AG04449 (cell line): ENCODE results near the gene CLN6.

Experiments
- CTCF ChIA-PET: fragments of 350-600 bp; formaldehyde crosslinking; extraction: SDS; loops from one replicate; lab custom pipeline; 2021; ENCODE audit warnings: antibody characterized with exemption; lab: Yijun Ruan, JAX
- POLR2A ChIA-PET: fragments of 400-600, 350-600 bp; formaldehyde crosslinking; extraction: SDS; loops from one replicate; lab custom pipeline; 2020; ENCODE audit warnings: antibody characterized with exemption, inconsistent platforms; lab: Yijun Ruan, JAX
- DNase-seq: peaks from one replicate; pipeline ENCODE4 v3.0.0-alpha.2; 2010; ENCODE audit warnings: low read depth, low spot score
- H3K4me3 ChIP-seq: 2 replicates; pipeline ENCODE4 v1.5.1; 2011; ENCODE audit warnings: low read depth, mild to moderate bottlenecking, control low read depth, low read length
- TF ChIP-seq, protein P1 (sequence below): IDR thresholded peaks from one replicate; pipeline ENCODE4 v1.5.1; 2011; ENCODE audit warnings: mild to moderate bottlenecking, moderate library complexity, low read length, control low read depth, inconsistent platforms; ENCODE audit not compliant: insufficient read depth; ENCODE audit errors: missing control alignments

CLN6 gene

DNA sequence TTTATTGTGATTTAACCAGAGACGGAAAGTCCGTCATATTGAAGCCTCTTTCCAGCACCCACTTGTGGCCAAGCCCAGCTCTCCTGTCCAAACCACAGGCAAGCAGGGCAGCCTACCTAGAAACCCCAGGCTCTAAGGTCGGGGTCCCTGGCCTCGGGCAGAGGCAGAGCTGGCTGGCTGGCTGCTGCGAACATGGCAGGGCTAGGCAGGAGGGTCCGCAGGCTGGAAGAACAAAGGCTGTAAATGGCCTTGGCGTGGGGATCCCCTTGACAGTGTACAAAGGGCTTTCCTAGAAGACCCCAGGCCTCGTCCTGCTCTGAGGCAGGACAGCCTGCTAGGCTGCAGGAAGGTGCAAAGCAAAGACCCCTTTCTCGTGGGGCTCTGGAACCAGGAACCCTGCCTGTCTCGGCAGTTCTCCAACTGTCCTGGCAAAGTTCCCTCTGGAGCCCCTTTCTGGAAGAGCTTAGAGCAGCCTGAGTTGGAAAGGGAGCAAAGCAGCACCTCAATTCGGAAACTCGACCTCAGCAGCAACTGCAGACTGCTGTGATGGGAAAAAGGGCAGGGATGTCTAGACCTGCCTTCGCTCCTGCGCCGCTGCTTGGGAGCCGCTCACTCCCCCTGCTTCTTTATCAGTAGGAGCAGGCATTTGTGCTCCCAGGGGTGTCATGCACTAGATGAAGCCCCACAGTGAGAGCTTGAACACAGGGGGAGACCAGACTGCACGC is 32.9 kb downstream of the CLN6 start:
- TF ChIP-seq, protein P1, sequence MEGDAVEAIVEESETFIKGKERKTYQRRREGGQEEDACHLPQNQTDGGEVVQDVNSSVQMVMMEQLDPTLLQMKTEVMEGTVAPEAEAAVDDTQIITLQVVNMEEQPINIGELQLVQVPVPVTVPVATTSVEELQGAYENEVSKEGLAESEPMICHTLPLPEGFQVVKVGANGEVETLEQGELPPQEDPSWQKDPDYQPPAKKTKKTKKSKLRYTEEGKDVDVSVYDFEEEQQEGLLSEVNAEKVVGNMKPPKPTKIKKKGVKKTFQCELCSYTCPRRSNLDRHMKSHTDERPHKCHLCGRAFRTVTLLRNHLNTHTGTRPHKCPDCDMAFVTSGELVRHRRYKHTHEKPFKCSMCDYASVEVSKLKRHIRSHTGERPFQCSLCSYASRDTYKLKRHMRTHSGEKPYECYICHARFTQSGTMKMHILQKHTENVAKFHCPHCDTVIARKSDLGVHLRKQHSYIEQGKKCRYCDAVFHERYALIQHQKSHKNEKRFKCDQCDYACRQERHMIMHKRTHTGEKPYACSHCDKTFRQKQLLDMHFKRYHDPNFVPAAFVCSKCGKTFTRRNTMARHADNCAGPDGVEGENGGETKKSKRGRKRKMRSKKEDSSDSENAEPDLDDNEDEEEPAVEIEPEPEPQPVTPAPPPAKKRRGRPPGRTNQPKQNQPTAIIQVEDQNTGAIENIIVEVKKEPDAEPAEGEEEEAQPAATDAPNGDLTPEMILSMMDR, result no peak
- CTCF ChIA-PET, result interaction anchor here (1.0 to 3.8 kb wide), 3 partner anchors 10 to 334 kb away, joined by 3 to 21 read pairs (median 5); no protein-coding TSS in a partner anchor
- H3K4me3 ChIP-seq, result no peak overlapping the region
- no peak for DNase-seq
- POLR2A ChIA-PET, result no interaction called here

DNA sequence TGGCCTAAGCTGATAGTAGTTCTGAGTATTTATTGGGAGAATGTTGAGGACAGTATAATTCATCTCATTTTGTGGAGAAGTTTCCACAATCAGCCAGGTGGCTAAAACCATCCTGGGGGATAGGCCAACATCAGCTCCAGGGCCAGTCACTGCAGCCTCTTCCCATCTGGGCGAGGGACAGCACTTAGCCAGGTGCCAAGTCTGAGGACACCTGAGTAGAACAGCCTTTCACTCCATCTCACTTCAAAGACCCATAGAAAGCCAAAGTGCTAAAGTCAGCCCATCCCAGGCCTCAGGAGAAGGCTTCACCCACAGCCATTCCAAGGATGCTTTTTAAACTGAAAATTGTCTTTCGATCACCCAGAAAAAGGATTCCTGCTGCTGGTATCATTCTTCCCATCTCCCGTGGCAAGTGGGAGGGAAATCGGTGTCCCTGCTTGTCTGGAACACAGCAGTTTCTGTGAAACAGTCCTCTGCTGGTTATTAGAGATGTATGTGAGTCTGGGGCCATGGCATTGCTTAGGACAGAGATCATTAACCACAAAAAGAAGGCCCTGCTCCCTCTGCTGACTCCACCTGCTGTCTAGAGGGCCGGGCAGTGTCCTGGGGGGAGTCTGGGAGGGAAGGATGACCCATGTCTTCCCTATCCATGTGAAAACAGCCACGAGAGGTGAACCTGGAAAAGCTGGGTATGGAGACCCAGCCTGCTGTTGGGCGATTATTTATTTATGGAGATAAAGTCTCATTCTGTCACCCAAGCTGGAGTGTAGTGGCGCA is 34.0 kb downstream of the CLN6 start:
- POLR2A ChIA-PET, result no interaction called here
- no peak overlapping the region for H3K4me3 ChIP-seq
- no peak for DNase-seq
- CTCF ChIA-PET, result interaction anchor here (0.8 to 3.8 kb wide), 5 partner anchors 10 to 333 kb away, joined by 3 to 21 read pairs (median 3); no protein-coding TSS in a partner anchor
- TF ChIP-seq, protein P1, result no peak

DNA sequence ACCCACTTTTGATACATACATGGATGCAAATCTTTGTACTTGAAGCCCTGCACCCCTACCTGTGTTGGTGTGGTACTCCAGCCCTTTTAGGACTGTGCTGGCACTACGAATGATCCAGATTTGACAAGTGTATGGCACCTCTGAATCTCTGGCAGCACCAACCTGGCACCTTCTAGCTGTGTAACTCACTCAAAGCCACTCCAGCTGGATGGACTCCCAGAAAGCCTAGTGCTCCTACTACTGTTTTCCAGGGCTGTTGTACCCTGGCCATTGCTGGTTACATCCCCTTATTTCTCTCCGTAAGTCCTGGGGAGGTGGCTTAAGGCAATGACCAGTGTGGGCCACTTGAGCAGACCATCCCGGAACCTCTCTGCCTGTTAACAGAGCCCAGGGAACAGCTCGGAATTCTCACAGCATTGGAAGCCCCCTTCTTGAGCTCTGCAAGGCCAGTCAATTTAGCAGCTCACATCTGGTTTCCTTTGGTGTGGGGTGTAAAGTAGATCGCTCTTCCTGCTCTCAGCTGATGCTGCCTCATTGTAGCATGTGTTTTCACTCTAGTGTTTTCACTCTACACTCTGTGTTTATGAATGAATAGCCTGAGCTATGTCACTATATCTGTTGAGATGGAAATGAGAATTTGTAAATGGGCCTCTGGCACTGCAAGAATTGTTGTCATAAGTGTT is 36.6 kb downstream of the CLN6 start:
- DNase-seq, result no peak
- TF ChIP-seq, protein P1, result no peak
- CTCF ChIA-PET, result interaction anchor here (0.6 to 1.4 kb wide), 2 partner anchors 17 to 18 kb away, joined by 3 to 5 read pairs; no protein-coding TSS in a partner anchor
- no peak overlapping the region for H3K4me3 ChIP-seq
- POLR2A ChIA-PET, result no interaction called here

DNA sequence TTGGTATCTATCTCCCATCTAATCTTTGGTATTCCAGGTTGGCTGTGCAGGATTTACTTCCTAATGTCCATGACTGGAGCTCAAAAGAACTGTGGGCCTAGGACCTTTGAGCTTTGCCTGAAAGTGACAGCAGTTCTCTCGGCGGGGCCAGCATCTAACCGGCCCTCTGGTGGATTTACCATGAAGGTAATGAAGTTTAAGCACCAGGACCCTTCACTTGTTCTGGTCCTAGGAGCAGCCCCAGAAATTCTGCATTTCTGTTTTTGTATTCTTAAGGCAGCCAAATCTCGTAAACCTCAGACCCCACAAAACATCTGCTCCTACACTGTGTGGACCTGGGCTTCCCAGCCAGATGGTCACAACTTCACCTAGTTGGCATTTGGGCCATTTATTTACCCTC is 37.4 kb downstream of the CLN6 start:
- CTCF ChIA-PET, result interaction anchor here (1.0 to 2.5 kb wide), 2 partner anchors 9 to 329 kb away, joined by 3 to 16 read pairs; no protein-coding TSS in a partner anchor
- POLR2A ChIA-PET, result no interaction called here
- no peak overlapping the region for H3K4me3 ChIP-seq
- TF ChIP-seq, protein P1, result no peak
- no peak for DNase-seq

DNA sequence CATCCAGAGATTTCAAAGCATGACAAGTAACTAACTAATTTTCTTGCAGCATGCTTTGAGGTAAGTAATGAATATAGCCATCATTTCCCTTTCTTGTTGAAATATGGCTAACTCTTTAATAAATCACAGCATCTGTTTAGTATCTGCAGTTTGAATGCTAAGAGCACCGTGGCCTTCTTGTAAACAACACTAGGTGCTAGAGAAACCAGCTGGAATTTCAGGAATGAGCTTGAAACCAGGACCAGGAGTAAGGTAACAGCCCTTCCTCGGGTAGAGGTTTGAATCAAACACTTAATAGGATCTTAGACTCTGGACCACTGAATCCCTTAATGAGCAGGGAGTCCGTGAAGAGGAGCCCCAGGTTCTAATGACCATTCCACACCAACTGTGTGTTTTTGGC is 38.0 kb downstream of the CLN6 start:
- ChIA-PET POLR2A (no interaction called here), CTCF (interaction anchor here (1.0 to 2.5 kb wide), 2 partner anchors 8 to 328 kb away, joined by 3 to 16 read pairs; no protein-coding TSS in a partner anchor)
- DNase-seq, result no peak
- no peak overlapping the region for H3K4me3 ChIP-seq
- TF ChIP-seq, protein P1, result no peak

DNA sequence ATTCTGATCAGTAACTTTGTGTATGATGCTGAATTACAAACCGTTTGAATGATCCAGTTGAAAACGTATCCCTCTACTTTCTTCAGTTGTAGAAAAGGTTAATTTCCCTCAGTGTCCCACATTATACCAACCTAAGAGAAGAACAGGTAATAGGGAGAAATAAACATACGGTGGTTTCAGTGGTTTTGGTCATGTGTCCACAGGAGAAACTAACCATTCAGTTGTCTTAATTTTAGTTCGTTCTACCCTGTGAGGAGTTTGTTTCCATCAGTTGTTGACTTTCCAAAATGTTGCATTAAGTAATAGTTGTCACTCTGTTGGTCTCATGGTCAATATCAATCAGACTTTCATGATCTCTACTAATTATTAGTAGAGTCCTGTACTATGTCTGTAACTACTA is 39.5 kb downstream of the CLN6 start:
- no peak for DNase-seq
- ChIA-PET CTCF (interaction anchor here (1.0 to 2.5 kb wide), 2 partner anchors 10 to 327 kb away, joined by 3 to 16 read pairs; no protein-coding TSS in a partner anchor), POLR2A (no interaction called here)
- no peak overlapping the region for H3K4me3 ChIP-seq
- TF ChIP-seq, protein P1, result no peak
